Thyroid gland (tissue), 4 donors: ENCODE data around the gene WASHC4. TPM values are rescaled to one million over a fixed set of nuclear protein-coding genes. Genes with fewer than 3 reads are reported as not detected.

Experiments used
- DNase-seq, 2 donors: peaks; one replicate each; pipeline ENCODE4 v3.0.0-alpha.2; 2019
- H3K27ac ChIP-seq, 3 donors: fragments of 200-600 bp; sonication (generic); 1 replicate in 2 of 3; 2 replicates in 1 of 3; pipeline ENCODE4 v1.5.1; 2016 to 2019; ENCODE audit warnings: mild to moderate bottlenecking in 1 of 3, moderate library complexity in 1 of 3
- H3K27me3 ChIP-seq: fragments of 200-600 bp; sonication (generic); one replicate; pipeline ENCODE4 v1.5.1; 2019
- H3K36me3 ChIP-seq, 2 donors: fragments of 200-600 bp; sonication (generic); one replicate each; pipeline ENCODE4 v1.5.1; 2016 to 2019
- H3K4me1 ChIP-seq, 2 donors: fragments of 200-600 bp; sonication (generic); one replicate each; pipeline ENCODE4 v1.5.1; 2017 to 2019
- H3K4me3 ChIP-seq, 3 donors: fragments of 200-600 bp; sonication (generic); replicated peaks in 1 of 3; 1 replicate in 2 of 3; 2 replicates in 1 of 3; pipeline ENCODE4 v1.5.1; 2016; ENCODE audit warnings: mild to moderate bottlenecking in 1 of 3
- H3K9me3 ChIP-seq: fragments of 200-600 bp; sonication (generic); one replicate; pipeline ENCODE4 v1.5.1; 2017
- CTCF ChIP-seq, 6 experiments: fragments of 200-600 bp in 3 of 6; fragments of 450-650 bp in 3 of 6; sonication (generic) in 3 of 6; IDR thresholded peaks; one replicate each; pipeline ENCODE4 v1.5.1; 2016 to 2019; ENCODE audit warnings: antibody characterized with exemption in 6 of 6, mild to moderate bottlenecking in 2 of 6, inconsistent platforms in 1 of 6, moderate library complexity in 1 of 6
- POLR2A ChIP-seq, 2 donors: fragments of 450-650 bp; IDR thresholded peaks; one replicate each; pipeline ENCODE4 v1.6.1; 2017; ENCODE audit warnings: antibody characterized with exemption in 2 of 2, mild to moderate bottlenecking in 2 of 2, moderate library complexity in 1 of 2
- WGBS, 2 donors: methylation state at CpG; one replicate each; pipeline ENCODE4 v1.1.5; 2017; 5-methylcytosine and 5-hydroxymethylcytosine counted together
- intact Hi-C: fragments of 100-400 bp; cut with DNase I; formaldehyde crosslinking; loops from one replicate; pipeline ENCODE4 v1.15.1; 2023
- total RNA-seq, 4 donors: library from RNA; depleted of rRNA; stranded (reverse); fragments of >200 nt; gene quantifications; one replicate each; pipeline ENCODE4 v1.2.3, GENCODE V29; 2016

WASHC4 gene
- total RNA-seq, 4 donors from 2014 or later, result 64.3 to 111 (median 81.0) TPM

GRCh38 chr12:105069936-105070702 is 37.4 kb upstream of the WASHC4 start:
- Histone ChIP-seq H3K36me3 (no peaks in the 10 kb centered on the region), H3K4me1 (no peaks in the 10 kb centered on the region), H3K27me3 (no peaks in the 10 kb centered on the region), H3K27ac (no peak overlapping the region), H3K9me3 (no peaks in the 10 kb centered on the region), H3K4me3 (no peak overlapping the region)
- no peak for DNase-seq
- TF ChIP-seq POLR2A (IDR thresholded peaks at IDR 0.05) (no peak), CTCF (IDR thresholded peaks at IDR 0.05) (no peak)
- intact Hi-C loops, result no loop called here
- WGBS, 2 donors, result 59 to 79% methylated on average over 4 of the region's 4 CpGs

GRCh38 chr12:105071981-105072380 is 35.5 kb upstream of the WASHC4 start:
- no peak for DNase-seq
- TF ChIP-seq CTCF (IDR thresholded peaks at IDR 0.05) (no peak), POLR2A (IDR thresholded peaks at IDR 0.05) (no peak)
- 95% methylated on average over 3 of the region's 3 CpGs for WGBS, 2 donors
- Histone ChIP-seq H3K36me3 (no peaks in the 10 kb centered on the region), H3K27me3 (no peaks in the 10 kb centered on the region), H3K4me1 (no peaks in the 10 kb centered on the region), H3K9me3 (no peaks in the 10 kb centered on the region), H3K4me3 (no peak overlapping the region), H3K27ac (no peak overlapping the region)
- intact Hi-C loops, result no loop called here

- no peaks in the 10 kb centered on the region for H3K4me1 ChIP-seq
- no peaks in the 10 kb centered on the region for H3K9me3 ChIP-seq
- H3K27ac ChIP-seq, result no peak overlapping the region
- DNase-seq, result no peak
- no peaks in the 10 kb centered on the region for H3K36me3 ChIP-seq
- H3K27me3 ChIP-seq, result no peaks in the 10 kb centered on the region
- H3K4me3 ChIP-seq, result no peak overlapping the region
- intact Hi-C loops, result no loop called here
- 93 to 98% methylated on average over 6 of the region's 6 CpGs for WGBS, 2 donors
- no peak for TF ChIP-seq POLR2A (IDR thresholded peaks at IDR 0.05)
- no peak for TF ChIP-seq CTCF (IDR thresholded peaks at IDR 0.05)
Observed at GRCh38 chr12:105072888-105073488, 34.5 kb upstream of the WASHC4 start.

GRCh38 chr12:105076098-105076497 is 31.4 kb upstream of the WASHC4 start:
- TF ChIP-seq POLR2A (IDR thresholded peaks at IDR 0.05), result no peak
- no peak for TF ChIP-seq CTCF (IDR thresholded peaks at IDR 0.05)
- Histone ChIP-seq H3K36me3 (no peaks in the 10 kb centered on the region), H3K27me3 (no peaks in the 10 kb centered on the region), H3K27ac (no peak overlapping the region), H3K9me3 (no peaks in the 10 kb centered on the region), H3K4me3 (no peak overlapping the region), H3K4me1 (no peaks in the 10 kb centered on the region)
- no peak for DNase-seq
- 88 to 96% methylated on average over 1 of the region's 1 CpG for WGBS, 2 donors
- intact Hi-C loops, result no loop called here

- Histone ChIP-seq H3K27ac (no peak overlapping the region), H3K9me3 (no peaks in the 10 kb centered on the region), H3K27me3 (no peaks in the 10 kb centered on the region), H3K4me3 (no peak overlapping the region), H3K36me3 (no peaks in the 10 kb centered on the region), H3K4me1 (no peaks in the 10 kb centered on the region)
- no peak for DNase-seq
- TF ChIP-seq CTCF (IDR thresholded peaks at IDR 0.05) (no peak), POLR2A (IDR thresholded peaks at IDR 0.05) (no peak)
- 86 to 88% methylated on average over 3 of the region's 3 CpGs for WGBS, 2 donors
- intact Hi-C loops, result no loop called here
Observed at GRCh38 chr12:105076913-105077312, 30.6 kb upstream of the WASHC4 start.
